SIG-M5 treated with dmso at 0.1 percent for 504 hours (cell line): ENCODE measurements around the gene SLC39A5.

Experiments used
- DNase-seq: peaks from one replicate; lab custom pipeline; 2025; ENCODE audit not compliant: unreplicated experiment; lab: John Stamatoyannopoulos, UW

Gene SLC39A5

DNA sequence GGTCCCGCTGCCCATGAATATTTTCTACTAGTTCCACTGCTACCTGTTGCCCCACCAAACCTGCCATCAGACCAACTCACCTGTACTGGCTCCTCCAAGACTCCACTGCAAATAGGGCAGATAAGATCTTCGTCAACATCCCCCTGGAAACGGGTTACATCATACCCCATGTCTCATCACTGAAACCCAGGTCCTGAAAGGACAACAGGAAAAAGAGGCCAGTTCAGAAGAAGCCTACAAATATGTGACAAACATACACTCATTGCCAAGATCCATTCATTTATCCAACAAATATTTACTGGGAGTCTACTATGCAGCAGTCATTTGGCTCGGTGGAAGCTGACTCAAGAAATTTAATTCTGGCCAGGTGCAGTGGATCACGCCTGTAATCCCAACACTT is 16.0 kb upstream of the SLC39A5 start:
- no peak for DNase-seq

DNA sequence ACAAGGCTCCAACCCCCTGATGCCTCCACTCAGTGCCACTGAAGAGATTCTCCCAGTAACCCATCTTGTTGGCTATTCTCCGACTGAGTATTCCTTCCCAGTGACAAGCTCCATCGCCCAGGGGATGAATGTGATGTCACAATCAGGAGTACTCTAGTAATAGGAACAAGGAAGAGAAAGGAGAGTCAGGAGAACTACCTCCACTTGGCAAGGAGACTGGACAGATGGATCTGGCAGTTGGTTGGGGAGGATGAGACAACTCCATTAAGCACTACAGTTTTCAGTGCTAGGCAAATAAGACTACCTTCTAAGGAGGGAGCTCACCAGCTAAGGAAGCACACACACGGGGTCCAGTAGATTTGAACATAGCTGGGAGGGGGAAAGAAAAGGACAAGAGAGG is 13.4 kb upstream of the SLC39A5 start:
- DNase-seq, result no peak

DNA sequence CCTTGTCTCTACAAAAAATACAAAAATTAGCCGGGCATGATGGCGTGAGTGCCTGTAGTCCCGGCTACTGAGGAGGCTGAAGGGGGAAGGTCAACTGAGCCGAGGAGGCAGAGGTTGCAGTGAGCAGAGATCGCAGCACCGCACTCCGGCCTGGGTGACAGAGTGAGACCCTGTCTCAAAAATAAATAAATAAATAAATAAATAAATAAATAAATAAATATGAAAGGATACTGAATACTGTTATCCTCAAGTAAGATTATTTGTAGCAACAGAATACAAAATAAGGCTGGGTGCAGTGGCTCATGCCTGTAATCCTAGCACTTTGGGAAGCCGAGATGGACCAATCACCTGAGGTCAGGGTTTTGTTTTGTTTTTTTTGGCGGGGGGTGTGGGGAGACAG is 10.0 kb upstream of the SLC39A5 start:
- no peak for DNase-seq

DNA sequence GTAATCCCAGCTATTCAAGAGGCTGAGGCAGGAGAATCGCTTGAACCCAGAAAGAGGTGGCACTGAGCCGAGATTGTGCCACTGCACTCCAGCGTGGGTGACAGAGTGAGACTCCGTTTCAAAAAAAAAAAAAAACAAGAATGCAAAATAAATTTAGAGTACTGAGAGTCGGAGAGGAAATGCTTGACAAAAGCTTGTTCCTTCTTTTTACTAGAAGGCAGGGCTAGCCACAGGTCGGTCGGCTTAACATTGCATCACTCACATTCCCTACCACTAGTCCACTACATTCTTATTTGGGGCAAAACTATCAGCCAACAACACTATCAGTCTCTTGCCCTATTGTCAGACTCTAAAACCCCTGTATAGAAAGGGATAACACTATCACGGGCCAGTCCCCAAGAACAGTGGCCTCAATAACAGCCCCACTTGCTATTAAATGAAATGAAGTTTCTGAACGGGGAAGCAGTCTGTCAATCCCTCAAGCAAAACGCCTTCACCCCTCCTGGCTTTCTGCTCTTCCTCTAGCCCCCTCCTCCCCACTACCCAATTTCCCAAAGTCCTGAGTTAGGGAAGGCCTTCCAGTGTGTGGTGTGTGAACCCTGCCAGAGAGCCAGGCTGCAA is 9.1 kb upstream of the SLC39A5 start:
- DNase-seq, result peak; percentile 95

DNA sequence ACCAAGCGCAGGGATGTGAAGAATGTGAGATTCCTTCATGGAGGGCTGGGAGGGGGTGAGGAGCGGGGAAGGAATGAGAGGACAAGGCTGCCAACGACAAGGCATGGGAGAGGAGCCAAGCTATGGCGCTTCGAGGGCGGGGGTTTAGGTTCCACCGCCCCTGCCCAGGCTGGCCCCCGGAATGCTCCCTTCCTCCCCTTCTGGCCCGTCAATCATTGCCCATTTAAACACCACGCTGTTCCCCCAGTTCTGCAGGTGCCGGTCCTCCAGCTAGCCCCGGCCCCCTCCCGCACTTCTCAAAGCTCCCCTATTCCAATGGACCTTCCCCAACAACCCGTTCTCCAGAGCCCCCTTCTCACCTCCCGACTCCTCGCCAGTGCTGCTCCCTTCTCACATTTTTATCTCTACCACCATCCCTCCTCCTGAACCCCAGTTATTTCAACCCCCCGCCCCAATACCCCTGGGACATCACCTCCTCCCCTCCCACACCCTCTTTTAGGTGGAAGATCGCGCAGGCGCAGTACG is 8.6 kb upstream of the SLC39A5 start:
- DNase-seq, result peak; percentile 52

DNA sequence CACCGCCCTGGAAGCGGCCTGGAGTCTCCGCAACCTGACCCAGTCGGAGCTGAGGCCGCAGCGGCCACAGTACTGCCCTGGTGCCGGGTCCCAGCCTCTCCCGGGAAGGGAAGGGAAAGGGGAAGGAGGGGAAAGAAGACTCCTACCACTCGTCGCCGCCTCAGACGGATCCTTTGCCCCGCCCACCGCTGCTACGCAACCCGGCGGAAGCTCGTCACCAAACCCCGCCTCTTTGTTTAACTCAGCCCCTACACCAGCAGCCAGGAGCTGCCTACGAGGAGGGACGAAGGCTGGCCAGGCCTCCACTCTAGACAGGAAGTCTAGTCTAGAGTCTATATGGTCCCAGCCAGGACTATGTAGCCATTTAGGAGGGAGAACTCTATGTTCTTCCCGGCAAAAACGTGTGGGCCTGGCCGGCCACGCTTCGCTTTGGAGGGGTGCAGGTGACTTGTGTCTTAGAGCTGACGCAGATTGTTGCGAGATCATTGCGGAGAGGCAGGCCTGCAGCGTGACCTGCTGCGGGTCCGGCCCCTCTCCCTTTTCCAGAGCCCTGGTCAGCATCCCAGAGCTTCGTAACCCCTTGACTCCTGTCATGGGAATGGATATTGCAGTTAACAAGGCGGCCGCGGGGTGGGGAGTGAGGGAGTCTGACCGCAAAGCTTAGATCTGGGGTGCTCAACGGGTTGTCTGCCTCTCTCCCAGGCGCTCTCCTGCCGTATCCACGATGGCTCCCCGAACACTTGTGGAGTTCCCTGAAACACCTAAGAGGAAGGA is 7.9 kb upstream of the SLC39A5 start, which contains the start of gene RNF41:
RNF41 (minus strand) TSS at position 166 of the 774 bp plus-strand sequence. CDS start 7,875 bp downstream, outside the sequence.
- DNase-seq, result peak; percentile 98

DNA sequence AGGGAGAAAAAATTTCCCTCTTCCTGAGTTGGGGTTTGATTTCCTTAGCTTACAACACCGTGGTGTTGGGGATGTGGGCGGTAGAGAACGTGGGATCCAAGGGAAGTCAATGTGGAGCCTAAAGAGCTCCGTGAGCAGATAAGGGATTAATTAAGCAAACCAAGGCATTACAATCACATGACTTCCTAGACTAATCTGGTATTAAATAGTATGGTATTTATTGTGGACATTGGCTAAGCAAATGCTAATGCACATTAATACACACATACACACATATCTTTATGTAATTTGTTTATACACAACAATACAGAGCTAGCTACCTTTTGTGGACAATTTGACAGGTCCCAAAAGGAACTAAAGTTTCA is 7.3 kb upstream of the SLC39A5 start:
- peak; percentile 56 for DNase-seq

DNA sequence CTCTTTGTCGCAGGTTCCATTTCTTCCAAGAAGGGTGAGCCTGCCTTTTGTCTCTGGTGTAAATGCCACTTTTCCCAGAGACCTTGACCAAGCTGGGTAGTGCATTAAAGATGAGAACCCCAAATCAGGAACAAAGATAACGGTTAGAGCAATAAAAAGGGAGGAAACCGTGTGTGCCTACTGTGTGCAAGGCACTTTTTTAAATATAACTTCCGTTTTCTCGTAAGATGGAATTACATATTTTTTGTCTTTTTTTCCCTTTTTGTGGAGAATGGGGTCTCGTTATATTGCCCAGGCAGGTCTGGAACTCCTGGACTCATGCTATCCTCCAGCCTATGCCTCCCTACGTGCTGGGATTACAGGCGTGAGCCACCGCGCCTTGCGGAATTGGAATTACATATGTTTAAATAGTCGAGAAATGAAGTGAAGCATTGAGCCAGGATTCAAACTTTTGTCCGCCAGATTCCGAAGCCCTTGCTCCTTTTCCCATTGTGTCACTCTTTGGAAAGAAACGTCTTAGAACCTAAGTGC is 6.2 kb upstream of the SLC39A5 start:
- DNase-seq, result no peak

DNA sequence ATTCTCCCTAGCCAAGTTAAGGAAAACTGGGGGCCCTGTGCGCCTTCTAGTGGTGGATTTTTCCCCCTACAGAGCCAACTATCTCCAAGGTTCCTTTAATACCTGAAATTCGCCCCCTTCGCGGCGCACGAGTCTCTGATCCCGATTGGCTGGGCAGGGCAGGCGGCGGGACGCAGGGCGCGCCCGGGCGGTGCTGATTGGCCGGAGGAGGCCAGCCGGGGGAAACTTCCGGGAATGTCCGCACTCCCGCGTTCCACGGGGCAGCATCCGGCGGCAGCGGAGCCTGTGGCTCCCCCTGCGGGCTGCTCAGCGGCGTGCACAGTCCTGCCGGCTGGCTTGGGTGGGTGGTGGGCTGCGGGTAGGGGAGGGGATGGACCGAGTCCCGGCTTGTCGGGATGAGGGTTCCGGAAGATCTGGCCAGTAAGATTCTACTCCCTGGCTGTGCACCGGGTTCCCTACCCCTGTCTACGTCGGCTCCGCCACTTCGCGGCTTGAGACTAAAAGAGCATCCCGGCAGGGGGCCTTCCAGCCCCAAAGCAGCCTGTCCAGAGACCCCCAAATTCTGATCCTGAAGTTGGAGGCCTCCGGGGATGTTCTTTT is 5.6 kb upstream of the SLC39A5 start, which contains the start of gene NABP2:
NABP2 (plus strand) TSS at position 241 of the 600 bp plus-strand sequence. CDS start 515 bp downstream, outside the sequence.
- peak; percentile 99 for DNase-seq

DNA sequence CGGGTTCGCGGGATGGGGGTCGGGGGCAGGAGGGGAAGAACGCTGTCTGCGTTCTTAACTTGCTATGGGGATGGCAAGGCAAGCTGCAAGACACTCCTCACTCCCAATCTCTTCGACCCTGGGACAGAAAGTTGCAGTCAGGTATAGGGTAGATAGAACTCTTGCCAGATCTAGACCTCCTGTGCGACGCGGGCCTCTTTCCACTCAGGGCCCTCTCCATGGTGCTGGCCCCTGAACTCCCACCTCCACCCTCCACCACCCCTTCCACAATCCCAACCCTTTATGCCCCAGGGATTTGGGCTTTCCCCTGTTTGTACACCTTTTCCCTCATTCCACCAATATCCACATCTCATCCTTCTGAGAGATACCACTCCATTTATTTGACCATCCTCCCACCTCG is 4.9 kb upstream of the SLC39A5 start:
- no peak for DNase-seq

DNA sequence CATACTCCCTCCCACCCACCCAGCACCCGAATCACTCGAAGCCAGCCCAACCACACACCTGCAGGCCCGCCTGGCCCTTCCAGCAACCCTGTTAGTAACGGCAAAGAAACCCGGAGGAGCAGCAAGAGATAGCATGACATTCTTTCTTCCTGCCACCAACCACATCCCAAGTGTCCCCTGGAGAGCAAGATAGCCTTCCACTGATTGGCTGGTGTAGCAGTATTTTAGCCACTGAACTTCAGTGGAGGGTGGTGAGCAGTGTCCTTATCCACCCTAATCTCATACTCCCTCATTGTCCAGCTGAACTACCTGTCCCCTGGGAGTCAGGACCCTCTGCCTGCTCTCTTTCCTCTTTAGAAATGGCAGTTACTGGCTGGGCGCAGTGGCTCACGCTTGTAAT is 769 bp upstream of the SLC39A5 start:
- no peak for DNase-seq

DNA sequence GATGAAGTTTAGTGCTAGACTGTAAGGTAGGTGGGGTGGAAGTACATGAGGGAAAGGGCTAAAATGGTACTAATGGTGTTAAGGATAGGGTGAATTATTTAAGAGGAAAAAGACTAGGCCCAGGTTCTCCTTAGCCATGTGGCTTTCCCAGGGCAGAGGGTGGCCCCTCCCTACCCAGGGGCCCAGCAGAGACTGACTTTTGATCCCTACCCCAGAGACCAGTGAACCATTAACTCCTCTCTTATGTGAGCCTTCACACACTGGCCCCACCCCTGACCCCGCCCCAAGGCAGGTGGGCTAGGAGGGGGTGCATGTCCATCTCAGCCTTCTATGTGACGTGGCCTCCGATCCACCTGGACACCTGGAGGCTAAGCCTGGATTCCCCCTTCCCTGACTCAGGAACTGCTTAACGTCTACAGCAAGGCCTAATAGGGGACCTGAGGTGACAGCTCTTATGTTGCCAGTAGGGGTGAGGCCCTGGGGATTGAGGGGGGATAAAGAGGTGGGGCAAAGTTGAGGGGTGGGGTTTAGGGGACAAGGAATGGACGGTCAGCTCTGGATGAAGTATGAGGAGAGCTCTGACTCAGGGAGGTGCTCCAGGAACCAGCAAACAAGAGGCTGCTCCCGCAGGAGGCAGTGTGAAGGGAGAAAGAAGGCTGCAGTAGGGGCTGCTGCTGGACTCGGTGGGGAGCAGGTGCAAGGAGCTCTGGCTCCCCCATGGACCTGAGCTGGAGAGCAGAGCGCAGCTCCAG is 757 bp downstream of the SLC39A5 start:
- DNase-seq, result no peak

DNA sequence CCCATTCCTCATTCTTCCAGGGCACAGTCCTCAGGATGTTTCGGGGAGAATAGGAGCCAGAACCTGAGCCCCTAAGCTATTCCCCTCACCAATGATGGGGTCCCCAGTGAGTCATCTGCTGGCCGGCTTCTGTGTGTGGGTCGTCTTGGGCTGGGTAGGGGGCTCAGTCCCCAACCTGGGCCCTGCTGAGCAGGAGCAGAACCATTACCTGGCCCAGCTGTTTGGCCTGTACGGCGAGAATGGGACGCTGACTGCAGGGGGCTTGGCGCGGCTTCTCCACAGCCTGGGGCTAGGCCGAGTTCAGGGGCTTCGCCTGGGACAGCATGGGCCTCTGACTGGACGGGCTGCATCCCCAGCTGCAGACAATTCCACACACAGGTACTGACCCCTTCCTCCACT is 1.3 kb downstream of the SLC39A5 start:
- DNase-seq, result no peak

DNA sequence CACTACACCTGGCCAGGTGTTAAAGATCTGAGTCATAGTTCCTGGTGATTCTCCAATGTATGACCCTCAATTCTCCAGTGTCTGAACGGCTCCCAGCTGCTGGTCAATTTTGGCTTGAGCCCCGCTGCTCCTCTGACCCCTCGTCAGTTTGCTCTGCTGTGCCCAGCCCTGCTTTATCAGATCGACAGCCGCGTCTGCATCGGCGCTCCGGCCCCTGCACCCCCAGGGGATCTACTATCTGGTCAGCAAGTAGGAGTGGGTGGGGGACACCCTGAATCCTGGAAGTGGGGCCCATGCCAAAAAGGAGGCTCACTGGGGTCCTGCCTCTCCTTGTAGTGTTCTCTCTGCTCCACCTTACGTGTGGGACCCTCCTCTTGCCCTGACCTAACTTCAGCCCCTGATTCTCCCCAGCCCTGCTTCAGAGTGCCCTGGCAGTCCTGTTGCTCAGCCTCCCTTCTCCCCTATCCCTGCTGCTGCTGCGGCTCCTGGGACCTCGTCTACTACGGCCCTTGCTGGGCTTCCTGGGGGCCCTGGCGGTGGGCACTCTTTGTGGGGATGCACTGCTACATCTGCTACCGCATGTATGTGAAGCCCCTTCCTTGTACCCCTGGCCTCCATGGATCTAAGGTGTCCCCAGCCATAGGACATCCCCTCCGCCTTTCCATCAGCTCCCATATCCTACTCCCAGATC is 5.0 kb downstream of the SLC39A5 start:
- DNase-seq, result no peak

DNA sequence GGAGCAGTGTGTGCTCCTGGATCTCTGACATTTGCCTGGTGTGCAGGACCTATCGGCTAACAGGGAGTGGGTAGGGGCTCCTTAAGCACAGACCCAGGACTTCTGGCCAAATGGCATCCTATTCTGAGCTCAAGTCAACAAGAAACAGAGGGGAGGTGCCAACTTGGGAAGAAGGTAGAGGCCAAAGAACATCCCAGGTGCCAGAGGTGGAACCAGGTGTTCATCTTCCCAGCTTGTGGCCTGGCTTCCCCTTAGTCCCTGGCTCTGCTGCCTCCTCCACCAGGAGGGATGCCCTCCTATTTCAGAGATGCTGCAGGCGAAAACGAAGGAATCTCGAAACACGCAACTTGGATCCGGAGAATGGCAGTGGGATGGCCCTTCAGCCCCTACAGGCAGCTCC is 6.2 kb downstream of the SLC39A5 start:
- no peak for DNase-seq

DNA sequence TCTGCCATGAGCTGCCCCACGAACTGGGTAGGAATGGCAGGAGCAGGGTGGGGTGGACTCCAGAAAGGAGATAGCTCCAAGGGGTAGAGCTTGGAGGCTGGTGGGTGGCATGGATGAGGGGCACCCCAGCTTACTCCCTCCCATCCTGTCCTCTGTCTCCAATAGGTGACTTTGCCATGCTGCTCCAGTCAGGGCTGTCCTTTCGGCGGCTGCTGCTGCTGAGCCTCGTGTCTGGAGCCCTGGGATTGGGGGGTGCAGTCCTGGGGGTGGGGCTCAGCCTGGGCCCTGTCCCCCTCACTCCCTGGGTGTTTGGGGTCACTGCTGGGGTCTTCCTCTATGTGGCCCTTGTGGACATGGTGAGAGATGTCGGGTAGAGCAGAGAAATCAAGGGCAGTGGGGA is 7.1 kb downstream of the SLC39A5 start:
- no peak for DNase-seq

DNA sequence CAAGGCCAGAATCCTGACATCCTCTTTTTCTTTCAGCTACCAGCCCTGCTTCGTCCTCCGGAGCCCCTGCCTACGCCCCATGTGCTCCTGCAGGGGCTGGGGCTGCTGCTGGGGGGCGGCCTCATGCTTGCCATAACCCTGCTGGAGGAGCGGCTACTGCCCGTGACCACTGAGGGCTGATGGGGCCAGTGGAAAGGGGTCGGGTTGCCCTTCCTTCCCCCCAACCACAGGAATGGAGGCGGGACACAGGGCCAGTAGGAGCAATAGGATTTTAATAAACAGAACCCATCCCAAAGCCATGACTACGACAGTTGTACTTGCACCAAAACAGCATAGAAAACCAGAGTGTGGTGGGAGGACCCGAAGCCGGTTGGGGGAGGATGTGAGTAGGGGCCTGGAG is 7.7 kb downstream of the SLC39A5 start:
- DNase-seq, result no peak

DNA sequence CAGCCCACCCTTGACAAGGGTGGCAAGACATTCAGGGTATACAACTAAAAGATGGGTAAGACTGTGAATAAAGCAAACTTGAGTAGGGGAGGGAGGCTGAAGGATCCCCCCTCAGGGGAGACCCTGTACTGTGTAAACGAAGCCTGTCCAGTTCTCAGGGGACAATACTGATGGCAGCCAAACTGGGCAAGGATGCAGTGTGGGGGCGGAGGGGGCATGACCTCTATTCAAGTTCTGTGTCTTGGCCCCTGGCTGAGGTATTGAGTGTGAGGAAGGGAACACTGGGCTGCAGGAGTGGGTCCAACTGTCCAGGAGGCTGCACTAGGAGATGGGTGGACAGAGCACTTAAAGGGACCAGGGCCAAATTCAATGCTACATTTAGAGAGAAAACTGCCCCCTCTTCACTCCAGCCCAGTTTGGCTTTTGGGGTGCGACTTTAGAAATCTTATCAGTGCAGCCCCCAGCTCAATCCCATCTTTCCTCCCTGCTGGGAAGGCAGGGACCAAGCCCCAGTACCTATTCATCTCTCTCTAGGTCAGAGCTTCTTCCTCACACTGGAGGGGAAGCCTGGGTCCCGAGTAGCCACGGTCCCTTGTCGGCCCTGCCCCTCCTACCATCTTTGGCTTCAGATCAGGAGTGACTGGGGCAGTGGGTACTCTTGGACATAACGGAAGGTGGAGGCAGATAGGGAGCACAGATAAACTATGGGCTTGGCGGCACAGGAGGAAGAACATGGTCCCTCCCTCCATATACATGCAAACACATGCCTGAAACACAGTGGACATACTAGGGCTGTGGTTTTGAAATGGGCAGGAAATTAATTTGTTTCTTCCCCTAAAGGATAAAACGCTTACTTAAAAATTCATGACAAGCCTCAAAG is 11.8 kb downstream of the SLC39A5 start:
- no peak for DNase-seq

DNA sequence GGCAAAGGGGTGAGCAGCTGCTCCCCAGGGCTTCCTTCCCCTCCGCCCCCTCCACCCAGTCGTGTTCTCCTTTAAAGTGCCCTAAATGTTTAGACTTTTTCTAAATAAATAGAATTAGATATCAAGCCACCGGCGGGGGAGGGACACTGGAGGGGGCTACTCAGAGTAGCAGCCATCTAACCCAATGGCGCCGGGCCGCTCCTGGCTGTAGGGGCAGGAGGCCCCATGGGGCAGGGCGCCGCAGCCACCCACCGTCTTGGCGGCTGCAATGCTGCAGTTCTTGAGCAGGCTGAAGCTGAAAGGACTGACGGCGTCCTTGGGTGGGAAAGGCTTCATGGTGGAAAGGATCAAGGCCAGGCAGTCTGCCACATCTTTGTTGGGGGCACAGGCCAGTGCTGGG is 13.1 kb downstream of the SLC39A5 start:
- no peak for DNase-seq
